ENCODE measurements around the gene GABRD.
"Not testable (repeated sequence)": the region's sequence is repeated elsewhere in the genome, so short reads cannot be mapped to it uniquely, and the experiment has no call there.

Gene GABRD, protein sequence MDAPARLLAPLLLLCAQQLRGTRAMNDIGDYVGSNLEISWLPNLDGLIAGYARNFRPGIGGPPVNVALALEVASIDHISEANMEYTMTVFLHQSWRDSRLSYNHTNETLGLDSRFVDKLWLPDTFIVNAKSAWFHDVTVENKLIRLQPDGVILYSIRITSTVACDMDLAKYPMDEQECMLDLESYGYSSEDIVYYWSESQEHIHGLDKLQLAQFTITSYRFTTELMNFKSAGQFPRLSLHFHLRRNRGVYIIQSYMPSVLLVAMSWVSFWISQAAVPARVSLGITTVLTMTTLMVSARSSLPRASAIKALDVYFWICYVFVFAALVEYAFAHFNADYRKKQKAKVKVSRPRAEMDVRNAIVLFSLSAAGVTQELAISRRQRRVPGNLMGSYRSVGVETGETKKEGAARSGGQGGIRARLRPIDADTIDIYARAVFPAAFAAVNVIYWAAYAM

GRCh38 chr1:2019172-2019543 lies at the start of gene GABRD:
Gene GABRD (plus strand): TSS chr1:2019345. CDS start chr1:2019424, 79 bp downstream.
- no peak for DNase-seq

DNA sequence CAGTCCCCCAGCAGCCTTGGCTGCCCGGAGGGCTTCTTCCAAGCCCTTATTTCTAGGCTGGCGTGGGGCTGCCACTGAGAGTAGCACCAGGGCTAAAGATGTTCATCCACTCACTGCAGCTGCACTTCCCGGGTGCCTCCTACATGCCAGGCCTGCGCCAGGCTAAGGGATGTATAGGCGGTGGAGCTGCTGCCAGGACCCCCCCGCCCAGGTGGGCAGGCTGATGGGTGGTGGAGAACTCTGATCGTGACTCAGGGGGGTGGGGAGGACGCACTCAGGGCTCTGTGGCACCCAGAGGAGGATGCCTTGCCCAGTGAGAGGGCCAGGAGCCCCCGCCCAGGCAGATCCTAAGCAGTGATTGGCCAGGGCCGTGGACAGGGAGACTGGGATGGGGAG lies 49.6 kb upstream of the GABRD start:
- no peak for DNase-seq

DNA sequence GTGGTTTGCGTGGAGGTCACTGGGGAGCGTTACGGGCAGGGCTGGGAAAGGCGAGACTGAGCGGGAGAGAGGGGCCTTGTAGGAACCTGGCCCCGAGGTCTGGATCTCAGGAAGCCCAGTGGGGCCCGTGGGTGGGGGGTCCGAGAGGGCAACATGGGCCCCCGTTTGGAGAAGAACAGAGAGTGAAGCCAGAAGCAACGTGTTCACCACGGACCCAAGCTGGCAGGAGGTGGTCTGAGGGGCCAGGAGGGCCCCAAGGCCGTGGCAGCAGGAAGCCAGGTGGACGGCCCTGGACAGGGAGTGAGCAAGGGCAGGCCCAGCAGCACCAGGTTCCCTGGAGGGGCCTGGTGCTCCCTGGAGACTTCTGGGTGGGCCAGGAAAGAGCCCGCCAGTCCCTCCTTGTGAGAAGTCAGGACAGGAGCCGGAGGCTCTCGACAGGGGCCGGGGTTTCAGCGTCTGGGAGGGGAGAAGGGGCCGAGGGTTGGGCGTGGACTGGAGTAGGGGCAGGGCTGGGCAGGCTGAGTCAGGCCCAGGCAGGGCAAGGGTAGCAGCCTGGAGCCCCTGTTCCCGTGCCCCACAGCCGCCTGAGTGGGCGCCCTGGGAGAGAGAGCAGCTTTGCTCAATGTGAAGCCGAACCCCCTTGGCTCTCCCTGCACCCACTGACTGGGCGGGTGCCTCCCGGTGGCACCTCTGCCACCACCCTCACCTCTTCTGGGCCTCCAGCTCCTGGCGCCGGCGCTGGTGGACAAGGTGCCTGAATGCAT lies 49.0 kb upstream of the GABRD start:
- no peak for DNase-seq

- DNase-seq = no peak
Measured at GRCh38 chr1:1971017-1971416, 48.1 kb upstream of the GABRD start.

GRCh38 chr1:1971688-1972087 lies 47.5 kb upstream of the GABRD start:
- DNase-seq = no peak

GRCh38 chr1:1972976-1973715 lies 46.0 kb upstream of the GABRD start:
- no peak for DNase-seq

GRCh38 chr1:1973716-1974642 lies 45.2 kb upstream of the GABRD start:
- DNase-seq = no peak

DNA sequence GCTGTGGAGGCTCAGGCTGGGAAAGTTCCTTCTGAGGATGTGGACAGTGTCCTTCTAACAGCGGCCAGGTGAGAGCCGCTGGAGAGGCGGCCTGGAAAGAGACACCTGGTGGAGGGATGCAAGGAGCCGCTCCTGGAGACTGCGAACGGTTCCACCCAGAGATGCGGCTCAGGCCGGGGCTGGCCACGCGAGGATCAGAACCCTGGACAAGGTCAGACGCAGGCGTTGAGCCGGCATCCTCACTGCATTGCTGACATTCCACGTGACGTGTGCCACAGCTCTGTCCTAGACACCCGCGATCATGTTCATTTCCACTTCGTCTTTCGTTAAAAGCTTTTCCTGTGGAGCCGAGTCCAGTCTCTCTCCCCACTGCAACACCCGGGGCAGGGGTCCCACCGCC lies 44.3 kb upstream of the GABRD start:
- no peak for DNase-seq

DNA sequence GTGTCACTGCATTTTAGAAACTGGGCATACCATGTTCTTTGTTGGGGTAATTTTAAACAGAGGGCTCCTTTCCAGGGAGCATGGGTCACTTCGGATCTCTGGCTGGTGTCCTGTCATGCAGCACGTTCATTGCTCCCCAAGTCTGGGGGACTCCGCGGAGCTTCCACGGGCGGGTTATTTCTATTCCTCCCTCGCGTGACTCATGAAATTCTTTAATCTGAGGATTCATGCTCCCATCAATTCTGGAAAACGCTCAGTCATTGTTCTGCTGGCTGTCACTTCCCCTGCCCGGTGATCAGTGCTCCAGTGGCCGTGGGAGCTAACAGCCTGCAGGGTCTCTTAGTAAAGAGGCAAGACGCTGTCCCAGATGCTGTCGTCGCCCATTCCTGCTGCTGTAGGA lies 43.6 kb upstream of the GABRD start:
- DNase-seq = no peak

DNA sequence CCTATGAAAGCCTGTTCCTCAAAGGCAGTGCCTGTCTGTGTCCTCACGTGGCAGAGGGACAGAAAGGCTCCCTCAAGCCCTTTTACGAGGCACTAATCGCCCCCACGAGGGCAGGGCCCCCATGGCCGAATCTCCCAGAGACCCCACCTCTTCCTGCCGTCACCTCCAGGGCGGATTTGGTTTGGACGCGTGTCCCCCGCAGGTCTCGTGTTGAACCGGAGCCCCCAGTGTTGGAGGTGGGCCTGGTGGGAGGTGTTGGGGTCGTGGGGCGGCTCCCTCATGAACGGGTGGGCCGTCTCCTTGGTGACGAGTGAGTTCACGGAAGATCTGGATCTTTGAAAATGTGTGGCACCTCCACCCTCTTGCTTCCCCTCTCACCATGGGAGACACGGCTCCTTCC lies 43.1 kb upstream of the GABRD start:
- DNase-seq = no peak

GRCh38 chr1:1978108-1978507 lies 41.0 kb upstream of the GABRD start:
- no peak for DNase-seq

- not testable (repeated sequence) for DNase-seq
Measured at GRCh38 chr1:1978690-1979481, 40.3 kb upstream of the GABRD start.

- DNase-seq = no peak
Measured at GRCh38 chr1:1979482-1980165, 39.5 kb upstream of the GABRD start.

GRCh38 chr1:1980467-1981141 lies 38.5 kb upstream of the GABRD start:
- no peak for DNase-seq

GRCh38 chr1:1981142-1981500 lies 38.0 kb upstream of the GABRD start:
- DNase-seq = no peak

DNA sequence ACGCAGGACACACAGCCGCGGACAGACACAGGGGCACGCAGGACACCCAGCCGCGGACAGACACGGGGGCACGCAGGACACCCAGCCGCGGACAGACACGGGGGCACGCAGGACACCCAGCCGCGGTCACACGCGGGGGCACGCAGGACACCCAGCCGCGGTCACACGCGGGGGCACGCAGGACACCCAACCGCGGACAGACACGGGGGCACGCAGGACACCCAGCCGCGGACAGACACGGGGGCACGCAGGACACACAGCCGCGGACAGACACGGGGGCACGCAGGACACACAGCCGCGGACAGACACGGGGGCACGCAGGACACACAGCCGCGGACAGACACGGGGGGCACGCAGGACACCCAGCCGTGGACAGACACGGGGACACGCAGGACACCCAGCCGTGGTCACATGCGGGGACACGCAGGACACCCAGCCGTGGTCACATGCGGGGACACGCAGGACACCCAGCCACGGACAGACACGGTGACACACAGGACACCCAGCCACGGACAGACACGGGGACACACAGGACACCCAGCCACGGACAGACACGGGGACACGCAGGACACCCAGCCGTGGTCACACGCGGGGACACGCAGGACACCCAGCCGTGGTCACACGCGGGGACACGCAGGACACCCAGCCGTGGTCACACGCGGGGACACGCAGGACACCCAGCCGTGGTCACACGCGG lies 37.4 kb upstream of the GABRD start:
- DNase-seq = not testable (repeated sequence)

DNA sequence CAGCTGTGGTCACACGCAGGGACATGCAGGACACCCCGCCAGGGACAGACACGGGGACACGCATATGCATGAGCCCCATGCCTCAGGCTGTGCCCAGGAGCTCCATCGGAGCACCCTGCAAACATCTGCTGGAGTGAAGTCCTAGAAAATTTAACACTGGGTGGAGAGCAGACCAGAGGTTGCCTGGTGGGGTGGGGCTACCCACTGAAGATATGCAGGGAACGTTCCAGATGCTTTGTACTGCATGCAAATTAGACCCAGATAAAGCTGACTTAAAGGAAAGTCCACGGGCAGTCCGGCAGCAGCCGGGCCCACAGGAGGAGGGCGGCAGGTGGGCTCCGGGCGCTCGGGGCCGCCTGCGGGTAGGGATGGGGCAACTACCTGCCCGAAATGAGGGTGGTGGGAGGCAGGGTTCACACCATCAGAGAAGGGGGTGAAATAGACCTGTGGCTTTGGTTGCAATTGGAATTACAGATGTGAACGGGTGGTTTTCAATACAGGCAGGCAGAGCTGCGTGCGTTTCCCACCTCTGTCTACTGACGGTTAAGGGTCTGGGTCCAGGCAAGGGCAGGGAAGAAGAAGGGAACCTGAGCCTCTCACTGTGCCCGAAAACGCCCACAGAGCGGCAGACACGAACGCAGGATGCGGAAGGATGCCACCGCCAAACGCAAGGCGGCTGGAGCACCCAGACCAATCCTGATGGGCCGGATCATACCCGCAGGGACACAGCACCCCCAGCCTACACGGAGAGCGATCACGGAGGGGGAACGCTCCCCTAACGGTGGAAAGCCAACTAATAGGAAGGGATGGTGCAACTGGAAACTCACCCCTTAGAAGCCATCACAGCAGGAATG lies 36.5 kb upstream of the GABRD start:
- DNase-seq = no peak

DNA sequence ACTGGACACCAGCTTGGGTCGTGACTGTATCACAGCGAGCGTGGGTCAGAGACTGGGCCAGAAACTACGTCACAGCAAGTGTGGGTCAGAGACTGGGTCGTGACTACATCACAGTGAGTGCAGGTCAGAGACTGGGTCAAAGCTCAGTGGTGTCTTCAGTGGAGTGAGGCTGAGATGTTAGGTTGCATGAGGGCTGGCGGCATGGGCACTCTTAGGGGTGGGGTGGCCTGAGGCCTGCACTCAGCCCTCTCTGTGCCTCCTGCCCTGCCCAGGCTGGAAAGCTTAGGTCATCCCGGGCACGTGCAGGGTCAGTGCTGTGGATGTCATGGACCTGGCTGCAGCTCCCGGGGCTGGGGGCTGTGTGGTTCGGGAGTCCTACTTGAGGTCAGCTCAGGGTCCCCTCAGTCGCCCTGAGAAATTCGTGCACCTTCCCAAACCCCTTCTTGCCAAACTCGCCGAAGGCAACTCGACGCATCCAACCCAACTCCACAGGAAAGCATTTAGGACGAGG lies 34.5 kb upstream of the GABRD start:
- DNase-seq = no peak
